COLO829 (cell line): ENCODE results near the gene ID1.
A peak's percentile ranks its signal among the peaks of the same experiment; 100 is the strongest.

ENCODE experiments used
- DNase-seq: peaks from one replicate; pipeline ENCODE4 v3.0.0; 2012; ENCODE audit warnings: low spot score

The ID1 gene, protein sequence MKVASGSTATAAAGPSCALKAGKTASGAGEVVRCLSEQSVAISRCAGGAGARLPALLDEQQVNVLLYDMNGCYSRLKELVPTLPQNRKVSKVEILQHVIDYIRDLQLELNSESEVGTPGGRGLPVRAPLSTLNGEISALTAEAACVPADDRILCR

DNA sequence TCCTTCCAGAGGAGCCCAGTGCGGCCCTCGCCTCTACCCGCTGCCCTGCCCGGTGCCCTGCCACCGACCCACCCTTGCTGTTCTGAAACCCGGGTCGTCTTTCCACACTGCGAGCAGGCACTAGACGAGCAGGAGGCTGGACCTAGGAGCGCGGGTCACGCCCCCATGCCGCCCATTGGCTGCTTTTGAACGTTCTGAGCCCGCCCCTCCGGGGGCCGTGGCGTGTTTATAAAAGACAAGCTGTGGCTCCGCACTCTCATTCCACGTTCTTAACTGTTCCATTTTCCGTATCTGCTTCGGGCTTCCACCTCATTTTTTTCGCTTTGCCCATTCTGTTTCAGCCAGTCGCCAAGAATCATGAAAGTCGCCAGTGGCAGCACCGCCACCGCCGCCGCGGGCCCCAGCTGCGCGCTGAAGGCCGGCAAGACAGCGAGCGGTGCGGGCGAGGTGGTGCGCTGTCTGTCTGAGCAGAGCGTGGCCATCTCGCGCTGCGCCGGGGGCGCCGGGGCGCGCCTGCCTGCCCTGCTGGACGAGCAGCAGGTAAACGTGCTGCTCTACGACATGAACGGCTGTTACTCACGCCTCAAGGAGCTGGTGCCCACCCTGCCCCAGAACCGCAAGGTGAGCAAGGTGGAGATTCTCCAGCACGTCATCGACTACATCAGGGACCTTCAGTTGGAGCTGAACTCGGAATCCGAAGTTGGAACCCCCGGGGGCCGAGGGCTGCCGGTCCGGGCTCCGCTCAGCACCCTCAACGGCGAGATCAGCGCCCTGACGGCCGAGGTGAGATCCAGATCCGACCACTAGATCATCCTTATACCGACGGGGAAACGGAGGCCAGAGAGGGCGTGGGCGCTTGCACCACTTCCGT lies at the start of gene ID1:
Gene ID1, plus strand, starts transcription at position 259 of the 871 bp plus-strand sequence. Its CDS starts 99 bp downstream, at position 358.
- DNase-seq: peak; percentile 98

DNA sequence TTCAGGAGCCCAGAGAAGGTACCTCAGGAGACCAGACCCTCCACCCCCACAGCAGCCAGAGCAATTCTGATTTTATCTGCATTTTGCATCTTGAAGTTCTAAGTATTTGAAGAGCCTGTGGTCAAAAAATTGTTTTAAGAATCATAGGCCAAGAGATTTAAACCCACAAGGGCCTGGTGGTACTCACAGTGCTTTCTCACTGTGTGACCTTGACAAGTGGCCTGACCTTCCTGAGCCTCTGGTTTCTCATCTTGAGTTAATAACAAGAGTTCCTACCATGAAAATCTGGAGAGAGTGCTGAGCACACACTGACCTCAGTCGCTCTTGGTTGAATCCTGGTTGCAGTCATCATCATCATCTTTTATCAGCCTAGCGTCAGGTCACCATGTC lies 45.4 kb upstream of the ID1 start:
- DNase-seq: no peak

DNA sequence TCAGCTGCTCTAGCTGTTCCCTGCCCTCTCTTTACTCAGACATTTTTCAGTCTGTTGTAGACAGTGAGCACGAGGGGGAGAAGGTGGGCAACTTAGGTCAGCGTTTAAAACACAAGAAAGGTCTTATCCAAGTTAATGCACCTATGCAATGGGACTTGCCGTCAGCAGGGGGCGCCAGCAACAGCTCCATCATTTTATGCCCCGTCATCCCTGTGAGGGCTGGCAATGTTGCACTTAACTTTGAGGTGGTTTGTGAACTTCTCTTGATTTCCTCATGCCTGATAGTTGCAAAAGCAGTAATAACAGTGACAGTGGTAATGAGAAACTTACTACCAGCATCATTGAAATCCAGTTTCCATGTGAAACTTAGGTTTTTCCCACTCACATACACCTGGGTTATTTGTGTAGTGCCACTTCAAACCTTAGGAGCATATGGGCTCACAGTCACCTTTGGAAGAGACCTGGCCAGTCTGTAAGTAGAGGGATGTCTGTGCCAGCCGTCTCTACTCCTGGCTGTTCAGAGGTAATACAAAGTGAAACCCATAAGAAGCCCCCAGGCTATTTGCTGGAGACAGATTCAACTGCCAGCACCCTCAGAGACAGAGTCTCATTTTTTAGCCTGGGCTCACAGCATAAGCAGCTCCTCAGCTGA lies 44.9 kb upstream of the ID1 start:
- peak; percentile 92 for DNase-seq

DNA sequence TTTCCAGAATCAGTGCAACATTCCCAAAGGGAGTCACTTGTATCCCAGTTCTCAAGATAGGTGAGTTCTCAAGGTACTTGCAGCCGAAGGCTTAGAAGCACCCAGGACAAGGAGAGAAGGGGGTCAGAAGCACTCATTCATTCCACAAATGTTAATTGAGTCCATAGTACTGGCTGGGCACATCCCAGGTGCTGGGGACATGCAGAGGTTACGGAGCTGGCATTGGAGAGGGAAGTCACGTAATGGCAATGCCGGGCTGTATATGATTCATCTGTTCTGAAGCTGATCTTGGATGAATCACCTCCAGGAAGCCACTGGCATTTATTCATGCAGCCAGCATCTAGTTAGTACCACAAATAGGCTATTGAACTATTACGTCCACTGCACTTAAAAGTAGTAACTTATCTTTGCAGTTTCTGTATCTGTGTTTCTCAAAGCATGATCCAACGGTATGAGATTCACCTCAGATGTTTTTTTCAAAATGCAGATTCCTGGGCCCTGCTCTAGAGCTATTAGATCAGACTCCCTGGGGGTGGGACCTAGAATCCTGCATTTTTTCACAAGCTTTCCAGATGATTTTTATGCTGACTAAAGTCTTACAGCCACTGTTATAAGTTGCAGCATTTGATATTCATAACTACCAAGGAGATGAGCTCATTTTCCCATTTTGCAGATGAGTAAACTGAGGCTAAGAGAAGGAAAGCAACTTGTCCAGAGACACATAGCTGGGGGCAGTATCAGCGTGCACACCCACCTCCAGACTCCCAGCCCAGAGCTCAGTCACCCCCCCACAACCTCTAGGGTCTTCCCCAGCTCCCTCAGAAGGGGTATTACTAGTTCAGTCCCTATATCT lies 44.1 kb upstream of the ID1 start:
- DNase-seq: peak; percentile 96

DNA sequence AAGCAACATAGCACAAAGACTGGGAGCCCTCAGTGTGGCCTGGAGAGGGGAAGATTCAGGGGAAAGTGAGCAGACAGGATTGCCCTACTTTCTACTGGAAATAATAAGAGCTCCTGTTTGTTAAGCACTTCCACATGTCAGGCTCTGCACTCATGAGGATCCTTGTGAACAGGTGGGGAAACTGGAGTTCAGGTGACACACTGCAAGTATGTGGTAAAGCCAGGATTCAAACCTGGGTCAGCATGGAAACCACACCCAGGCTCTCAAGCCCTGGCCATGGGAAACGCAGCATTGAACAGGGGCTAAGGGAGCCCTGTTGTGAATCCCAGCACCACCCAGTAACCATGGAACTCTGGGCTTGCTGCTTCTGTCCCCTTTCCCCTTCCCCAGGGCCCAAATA lies 42.8 kb upstream of the ID1 start:
- no peak for DNase-seq

DNA sequence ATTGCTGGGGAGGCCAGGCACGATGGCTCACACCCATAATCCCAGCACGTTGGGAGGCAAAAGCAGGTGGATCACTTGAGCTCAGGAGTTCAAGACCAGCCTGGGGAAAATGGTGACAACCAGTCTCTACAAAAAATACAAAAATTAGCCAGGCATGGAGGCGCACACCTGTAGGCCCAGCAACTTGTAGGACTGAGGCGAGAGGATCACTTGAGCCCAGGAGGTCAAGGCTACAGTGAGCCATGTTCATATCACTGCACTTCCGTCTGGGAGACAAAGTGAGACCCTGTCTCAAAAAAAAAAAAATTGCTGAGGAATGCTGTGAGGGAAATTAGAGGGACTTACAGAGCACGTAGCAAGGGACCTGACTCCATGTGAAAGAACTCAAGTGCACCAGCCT lies 40.8 kb upstream of the ID1 start:
- DNase-seq: no peak

DNA sequence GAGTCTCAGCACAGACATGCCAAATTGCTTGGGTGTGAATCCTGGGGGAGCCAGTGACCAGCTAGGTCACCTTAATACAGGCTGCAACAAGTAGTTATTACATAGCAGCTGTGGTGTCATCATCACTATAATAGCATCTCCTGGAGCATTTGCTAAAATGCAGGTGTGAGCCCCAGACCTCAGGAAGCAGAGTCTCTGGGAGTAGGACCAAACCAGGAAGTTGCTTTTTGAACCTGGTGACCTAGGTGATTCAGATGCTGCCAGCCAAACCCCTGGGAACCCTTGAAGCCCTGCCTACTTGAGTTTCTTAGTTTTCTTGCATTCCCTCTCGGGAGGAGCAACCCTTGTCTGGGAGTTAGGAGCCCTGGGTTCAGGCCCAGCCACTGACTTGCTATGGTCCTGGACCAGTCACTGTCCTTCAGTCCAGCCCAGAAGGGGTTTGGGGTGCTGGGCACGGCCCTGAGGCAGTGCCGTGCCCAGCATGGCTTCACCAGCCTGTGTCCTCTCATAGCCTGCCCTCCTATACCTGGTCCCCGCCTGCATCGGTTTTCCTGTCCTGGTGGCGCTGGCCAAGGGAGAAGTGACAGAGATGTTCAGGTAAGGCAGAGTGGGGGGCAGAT lies 39.3 kb upstream of the ID1 start:
- no peak for DNase-seq

DNA sequence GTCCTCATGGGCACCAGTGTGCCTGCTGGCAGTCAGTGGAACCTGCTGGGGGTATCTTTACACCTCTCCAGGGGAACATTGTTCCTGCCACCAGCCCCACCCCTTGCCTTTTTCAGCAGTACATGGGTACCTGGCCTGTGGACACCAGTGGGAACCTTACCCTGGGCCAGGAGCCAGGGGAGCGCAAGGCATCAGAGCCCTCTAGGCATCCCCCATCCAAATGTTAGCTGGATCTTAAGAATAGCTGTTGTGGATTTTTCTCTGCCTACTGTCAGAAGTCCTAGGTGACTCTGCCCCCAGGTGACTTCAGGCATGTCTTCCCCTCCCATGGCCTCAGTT lies 38.8 kb upstream of the ID1 start:
- DNase-seq: no peak

DNA sequence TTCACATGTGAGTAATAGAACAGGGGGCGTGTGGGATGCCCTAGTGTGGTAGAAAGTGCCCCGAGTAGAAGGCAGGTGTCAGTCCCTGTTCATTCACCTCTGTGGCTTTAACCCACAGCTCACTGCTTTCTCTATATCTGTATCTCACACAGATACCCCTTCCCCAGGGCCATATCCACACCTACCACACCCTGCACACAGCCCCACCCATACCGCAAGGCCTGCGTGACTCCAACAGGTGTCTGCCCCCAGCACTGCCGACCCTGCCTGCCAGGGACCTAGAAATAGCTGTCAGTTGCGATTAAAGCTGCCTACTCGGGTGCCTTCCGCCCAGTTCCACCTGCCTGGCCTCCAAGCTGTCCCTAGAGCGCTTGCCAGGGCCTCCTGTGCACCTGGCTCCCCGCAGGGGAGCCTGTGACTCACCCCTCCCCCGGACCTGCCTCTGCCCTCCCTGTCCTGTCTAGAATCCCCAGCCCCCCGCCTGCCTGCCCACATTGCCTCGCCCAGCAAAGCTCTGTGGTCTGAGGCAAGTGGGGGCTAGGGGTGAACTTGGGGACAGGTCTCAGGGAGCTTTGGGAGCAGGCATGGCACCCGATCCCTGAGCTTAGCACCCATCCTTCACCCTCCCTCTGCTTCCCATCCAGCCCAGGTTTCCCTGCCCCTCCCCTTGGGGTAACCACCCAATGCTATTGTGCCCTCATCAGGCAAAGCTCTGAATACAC lies 38.3 kb upstream of the ID1 start:
- DNase-seq: no peak

DNA sequence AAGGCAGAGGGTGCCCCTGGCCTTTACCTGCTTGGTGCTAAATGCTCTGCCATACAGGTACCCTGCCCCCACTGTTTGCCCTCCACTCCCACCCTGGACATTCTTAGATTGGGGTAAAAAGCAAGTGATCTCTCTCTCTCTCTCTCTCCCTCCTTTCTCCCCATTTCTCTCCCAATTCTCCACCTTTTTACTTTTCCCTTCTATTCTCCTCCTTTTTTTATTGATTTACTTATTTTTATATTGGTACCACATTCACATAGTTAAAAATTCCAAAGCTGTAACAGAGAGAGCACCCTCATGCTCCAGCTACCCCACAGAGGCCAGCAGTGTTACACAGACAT lies 37.7 kb upstream of the ID1 start:
- no peak for DNase-seq

DNA sequence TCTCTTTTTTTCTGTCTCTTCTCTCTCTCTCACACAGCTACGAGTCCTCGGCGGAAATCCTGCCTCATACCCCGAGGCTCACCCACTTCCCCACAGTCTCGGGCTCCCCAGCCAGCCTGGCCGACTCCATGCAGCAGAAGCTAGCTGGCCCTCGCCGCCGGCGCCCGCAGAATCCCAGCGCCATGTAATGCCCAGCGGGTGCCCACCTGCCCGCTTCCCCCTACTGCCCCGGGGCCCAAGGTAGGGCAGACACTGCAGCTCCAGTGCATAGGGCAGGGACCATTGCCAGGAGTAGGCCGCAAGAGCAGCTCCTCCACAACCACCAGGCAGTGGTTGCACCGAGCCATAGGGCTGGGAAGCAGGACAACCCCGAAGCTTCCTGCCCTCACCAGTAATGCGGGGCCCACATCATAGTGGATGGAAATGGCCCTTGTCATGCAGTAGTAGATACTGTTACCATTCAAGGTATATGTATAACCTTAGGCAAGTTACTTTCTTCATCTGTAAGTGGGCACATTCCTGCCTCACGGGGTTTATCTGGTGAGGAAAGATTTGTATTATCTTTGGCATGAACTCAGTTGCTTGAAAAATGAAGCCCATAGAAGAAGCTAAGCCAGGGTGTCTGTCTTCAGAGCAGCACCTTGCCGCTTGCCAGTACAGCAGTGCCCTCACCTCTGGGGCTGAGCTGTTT lies 36.9 kb upstream of the ID1 start:
- DNase-seq: no peak

DNA sequence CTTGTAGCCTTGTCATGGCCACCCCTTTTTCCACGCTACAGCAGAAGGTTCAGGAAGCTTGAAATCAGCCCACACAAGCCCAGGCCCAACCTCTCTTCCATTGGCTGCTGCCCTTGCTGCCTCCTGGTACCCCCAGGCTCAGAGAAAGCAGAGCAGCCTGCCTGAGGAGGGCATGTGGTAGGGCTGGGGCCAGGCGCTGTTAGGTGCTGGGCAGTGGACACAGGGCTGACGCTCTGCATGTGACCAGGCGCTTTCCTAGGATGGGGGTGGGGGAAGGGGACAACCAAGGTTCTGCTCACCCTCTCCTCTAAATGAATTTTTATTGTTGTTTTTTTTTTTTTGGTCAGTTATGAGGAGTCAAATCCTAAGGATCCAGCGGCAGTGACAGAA lies 36.3 kb upstream of the ID1 start:
- DNase-seq: no peak

DNA sequence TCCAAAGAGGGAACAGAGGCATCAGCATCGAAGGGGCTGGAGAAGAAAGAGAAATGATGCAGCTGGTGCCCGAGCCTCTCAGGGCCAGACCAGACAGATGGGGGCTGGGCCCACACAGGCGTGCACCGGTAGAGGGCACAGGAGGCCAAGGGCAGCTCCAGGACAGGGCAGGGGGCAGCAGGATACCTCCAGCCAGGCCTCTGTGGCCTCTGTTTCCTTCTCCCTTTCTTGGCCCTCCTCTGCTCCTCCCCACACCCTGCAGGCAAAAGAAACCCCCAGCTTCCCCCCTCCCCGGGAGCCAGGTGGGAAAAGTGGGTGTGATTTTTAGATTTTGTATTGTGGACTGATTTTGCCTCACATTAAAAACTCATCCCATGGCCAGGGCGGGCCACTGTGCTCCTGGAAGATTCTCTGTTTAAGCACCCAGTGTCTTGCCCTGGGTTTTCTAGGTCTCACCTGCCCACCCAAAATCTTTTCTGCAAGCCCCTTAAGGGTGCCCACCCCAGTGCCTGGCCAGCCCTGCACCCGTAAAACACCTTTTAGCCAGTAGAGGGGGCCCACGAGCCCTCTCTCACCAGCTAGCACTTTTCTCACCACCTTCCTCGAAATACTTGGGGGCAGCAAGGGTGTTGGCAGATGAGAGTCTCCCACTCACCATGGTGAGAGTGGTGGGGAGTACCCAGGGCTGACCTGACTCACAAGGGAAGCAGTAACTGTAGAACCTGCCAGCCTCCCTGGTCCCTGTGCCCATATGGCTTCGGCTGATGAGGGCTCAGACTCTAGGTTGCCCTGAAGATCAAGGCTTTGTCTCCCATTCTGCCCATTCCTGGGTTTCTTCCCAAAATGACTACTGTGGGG lies 35.7 kb upstream of the ID1 start:
- no peak for DNase-seq

DNA sequence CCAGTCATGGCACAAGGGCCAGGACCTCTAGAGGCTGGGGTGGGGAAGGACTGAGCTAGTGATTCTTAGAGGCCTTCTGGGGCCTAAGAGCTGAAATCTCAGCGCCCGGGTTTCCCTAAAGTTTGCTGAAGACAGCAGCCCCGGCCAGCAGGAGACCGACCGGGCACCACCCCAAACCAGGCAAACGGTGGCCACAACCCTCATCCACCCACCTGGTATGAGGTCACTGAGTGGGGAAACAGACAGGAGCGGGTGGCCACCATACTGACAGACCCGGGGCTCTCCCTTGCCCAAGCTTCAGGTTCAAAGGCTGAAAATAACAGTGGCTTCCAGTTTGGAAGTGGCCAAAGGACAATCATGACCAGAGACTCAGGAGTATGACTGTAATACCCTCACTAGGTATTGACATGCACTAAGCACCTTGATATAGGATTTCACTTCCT lies 35.0 kb upstream of the ID1 start:
- no peak for DNase-seq

DNA sequence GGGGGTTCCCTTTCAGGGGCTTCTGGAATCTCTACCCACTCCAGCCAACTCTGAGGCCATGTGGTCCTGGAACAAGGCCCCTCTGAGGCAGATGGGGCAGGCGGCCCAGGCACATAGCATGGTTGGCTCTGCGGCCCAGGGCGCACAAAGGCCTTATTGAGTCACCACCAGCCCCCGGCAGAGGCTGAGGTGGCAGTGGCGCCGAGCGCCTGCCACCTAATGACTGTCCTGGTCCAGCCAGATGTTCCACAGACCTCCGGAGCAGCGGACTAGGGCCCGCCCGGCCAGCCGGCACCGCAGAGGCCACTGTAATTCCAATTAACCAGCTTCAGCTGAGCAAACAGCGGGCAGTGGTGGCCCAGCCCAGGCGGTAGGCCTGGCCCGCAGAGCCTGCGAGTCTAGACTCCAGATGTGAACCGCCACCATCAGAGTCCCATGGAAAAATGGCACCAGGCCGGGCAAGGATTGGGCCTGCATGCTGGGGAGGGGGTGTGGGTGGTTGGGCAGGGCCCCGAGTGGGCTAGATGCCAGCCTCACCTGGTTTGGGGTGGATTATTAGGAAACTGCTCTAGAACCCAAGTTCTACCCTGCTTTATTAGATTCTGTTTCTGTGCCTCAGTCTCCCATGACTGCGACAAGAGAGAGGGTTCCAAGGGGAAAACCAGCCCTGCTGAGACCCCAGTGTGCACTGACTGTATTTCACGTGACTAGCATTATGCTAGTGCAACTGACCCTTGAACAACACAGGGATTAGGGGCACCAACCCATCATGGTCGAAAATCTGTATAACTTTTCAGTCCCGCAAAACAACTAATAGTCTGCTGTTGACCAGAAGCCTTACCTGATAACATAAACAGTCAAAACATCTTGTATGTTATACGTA lies 34.1 kb upstream of the ID1 start:
- DNase-seq: no peak

DNA sequence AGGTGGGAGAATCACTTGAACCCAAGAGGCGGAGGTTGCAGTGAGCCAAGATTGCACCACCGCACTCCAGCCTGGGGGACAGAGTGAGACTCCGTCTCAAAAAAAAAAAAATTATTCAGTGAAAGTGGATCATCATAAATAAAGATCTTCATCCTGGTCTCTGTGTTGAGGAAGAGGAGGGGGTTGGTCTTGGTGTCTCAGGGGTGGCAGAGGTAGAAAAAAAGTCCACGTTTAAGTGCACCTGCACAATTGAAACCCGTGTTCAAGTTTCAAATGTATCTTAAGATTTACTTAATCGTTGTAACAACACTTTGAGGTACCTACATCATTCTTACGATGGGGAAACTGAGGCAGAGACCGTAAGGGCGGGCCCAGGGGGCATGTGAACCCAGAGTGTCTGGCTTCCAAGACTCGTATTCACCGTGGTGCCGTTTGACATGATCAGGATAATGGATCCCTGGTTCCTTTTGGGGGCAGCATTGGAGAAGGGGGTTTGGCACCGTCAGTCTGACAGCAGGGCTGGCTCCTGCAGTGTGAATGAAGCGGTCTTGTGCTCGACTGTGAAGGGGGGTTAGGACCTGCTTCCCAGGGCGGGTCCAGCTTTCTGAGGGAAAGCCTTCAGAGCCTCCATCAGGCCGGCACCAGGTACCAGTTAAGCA lies 32.9 kb upstream of the ID1 start:
- DNase-seq: no peak

DNA sequence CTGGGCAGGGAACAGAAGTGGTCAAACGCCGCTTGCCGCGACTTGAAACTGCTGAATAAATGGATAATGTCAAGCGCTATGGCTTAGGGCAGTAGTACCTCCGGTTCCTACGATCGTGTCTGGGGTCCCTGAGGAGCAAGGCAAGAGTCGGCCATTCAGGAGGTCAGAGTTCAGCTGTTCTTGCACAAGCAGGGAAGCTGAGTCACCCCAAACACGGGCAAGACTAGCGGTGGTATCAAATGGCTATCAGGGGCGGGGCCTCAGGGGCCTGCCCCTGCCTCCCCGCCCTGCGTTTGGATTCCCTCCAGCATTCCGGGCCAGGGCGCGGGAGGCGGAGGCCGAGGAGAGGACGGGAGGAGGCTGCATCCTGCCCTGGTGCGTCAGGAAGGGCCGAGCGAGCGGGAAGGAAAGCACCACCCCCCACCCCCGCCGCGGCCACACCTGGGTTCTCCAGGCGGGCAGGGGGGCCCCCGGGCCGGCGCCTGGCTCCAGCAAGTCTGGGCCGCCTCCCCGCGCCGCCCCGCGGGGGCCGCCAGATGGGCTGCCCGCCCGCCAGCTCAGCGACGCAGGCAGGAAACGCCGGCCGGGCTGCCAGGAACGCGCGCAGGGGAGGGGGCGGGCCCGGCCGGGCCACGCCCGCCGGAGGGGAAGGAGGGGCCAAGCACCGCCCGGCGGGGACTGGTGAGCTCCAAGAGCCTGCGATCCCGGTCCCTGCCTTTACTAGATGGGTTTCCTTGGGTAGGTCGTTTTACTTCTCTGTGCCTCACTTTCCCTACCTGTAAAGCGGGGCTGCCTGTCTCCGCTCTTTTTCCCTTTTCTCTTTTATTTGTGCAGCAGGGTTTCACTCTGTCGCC lies 32.2 kb upstream of the ID1 start:
- DNase-seq: peak; percentile 92
